Measurements from ENCODE around the gene MYLK.

MYLK gene

GRCh38 chr3:123795471-123796251, 88.5 kb downstream of the MYLK start:
- no peak for FAIRE-seq
- DNase-seq (ENCODE audit: low spot score): no peak

DNA sequence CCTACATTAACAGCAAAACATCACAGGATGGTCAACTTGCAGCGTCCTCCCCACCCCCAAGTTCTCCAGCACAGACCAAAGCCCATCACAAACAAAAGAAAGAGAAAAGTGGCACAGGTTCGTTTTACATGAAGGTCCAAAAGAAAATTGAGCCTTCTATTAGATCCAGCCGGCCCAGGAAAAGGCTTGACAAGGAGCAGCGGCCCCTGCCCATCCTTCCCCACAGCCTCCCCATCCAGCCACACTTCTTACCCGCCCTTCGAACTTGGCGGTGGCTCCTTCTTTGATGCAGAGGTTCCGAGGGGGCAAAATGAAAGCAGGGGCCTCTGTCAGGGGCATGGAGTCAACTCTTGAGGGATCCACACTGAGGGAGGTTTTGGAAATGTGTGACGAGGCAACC, 90.7 kb downstream of the MYLK start:
- no peak for FAIRE-seq

DNA sequence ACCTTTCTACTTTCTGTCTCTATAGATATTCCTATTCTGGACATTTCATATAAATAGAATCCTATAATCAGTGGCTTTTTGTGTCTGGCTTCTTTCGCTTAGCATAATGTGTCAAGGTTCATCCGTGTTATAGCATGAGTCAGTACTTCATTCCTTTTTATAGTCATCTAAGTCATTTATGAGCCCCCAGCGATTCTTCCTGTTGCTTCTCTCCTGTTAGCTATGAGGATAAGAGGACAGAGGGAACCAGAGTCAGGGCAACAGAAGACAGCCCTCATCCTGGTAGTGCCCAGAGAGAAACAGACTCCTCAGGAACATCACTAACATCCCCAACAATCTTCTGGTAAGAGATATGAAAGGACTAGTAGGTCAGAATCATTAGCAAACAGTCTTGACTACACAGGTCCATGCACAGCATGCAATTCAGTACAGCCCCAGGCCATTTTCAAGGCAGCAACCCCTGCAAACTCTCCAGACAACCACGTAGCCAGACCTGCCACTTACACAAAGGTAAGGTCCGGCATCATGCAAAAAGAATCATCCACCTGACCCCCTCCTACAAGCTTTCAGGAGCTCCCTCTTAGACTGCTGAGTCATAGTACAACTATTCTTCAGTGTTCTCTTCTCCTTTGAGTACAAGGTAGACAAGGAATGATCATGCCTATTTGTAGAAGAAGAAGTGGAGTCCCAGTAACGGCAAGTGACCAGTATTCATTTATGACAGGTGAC, 91.5 kb downstream of the MYLK start:
- FAIRE-seq (no peak), DNase-seq (ENCODE audit: low spot score) (peak; percentile 59)

More for the DNA sequence above, 90.7 kb downstream of the MYLK start:
- DNase-seq (ENCODE audit: low spot score): no peak

- FAIRE-seq: no peak
- DNase-seq (ENCODE audit: low spot score): no peak
Observed at GRCh38 chr3:123791898-123792297, 92.2 kb downstream of the MYLK start.

GRCh38 chr3:123791417-123791816, 92.7 kb downstream of the MYLK start:
- DNase-seq (ENCODE audit: low spot score): no peak
- FAIRE-seq: no peak

- FAIRE-seq (peak; percentile 20), DNase-seq (ENCODE audit: low spot score) (no peak)
Observed at GRCh38 chr3:123791073-123791370, 93.1 kb downstream of the MYLK start.

DNA sequence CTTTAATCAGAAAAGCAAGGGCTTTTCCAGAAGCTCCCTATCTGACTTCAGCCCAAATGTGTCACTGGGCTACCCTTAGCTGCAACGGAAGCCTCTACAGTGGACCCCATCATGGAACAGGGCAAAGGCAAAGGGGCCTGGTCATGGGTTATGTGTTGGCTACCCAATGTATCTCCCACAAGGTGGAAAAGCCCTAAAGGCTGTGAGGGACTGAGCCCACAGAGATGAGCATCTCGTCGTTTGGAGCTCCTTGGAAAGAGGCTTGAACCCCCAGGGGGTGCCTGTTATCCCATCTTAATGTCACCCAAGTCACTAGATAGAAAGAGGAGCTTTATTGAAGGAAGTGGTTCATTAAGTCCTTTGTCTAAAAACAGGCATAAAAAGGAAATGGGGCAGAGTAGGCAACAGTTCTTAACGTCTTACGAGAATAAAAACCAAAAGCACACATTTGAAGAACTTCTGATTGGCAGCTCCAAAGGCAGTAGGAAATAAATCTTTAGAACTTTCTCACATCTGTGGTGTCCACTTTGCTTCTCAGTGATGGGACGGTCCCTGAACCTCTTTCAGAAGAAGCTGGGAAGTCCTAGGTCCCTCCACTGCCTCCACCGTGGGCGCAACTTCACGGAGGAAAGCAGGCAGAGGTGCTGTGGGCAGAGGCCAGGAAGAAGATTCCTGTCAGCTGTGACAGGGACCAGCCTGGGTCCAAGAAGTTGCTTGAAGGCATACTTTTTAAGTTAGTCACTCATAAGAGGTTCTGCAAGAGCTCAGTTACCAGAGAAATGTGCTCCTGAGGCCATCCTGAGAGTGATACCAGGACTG, 93.7 kb downstream of the MYLK start:
- no peak for FAIRE-seq
- no peak for DNase-seq (ENCODE audit: low spot score)

DNA sequence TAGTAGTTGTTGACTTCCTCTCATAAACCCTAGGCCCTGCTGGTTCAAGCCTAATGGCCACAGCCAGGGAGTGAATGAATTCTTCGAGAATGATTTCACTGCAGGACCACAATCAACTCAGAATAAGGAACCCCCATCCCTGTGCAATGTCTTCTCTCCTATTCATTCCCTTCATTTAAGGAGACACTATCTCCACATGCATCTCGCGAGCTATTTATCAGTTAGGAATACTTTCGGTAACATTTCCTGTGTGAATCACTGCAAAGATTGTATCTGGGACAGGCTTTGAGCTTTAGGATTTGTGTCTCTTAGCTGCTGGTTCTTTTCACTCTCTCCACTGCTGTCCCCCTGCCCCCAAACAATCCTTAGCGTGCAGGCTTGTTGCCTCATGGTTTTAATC, 94.4 kb downstream of the MYLK start:
- FAIRE-seq: peak; percentile 17
- DNase-seq (ENCODE audit: low spot score): no peak

- DNase-seq (ENCODE audit: low spot score) (no peak), FAIRE-seq (no peak)
Observed at GRCh38 chr3:123789160-123789559, 95.0 kb downstream of the MYLK start.

- FAIRE-seq: peak; percentile 55
Observed at GRCh38 chr3:123788710-123789109, 95.4 kb downstream of the MYLK start.

GRCh38 chr3:123787133-123787532, 97.0 kb downstream of the MYLK start:
- peak; percentile 73 for FAIRE-seq

More at GRCh38 chr3:123788710-123789109, 95.4 kb downstream of the MYLK start:
- no peak for DNase-seq (ENCODE audit: low spot score)

GRCh38 chr3:123785602-123786001, 98.5 kb downstream of the MYLK start:
- DNase-seq (ENCODE audit: low spot score) (no peak), FAIRE-seq (peak; percentile 30)

More at GRCh38 chr3:123787133-123787532, 97.0 kb downstream of the MYLK start:
- DNase-seq (ENCODE audit: low spot score): no peak

- FAIRE-seq (no peak), DNase-seq (ENCODE audit: low spot score) (no peak)
Observed at GRCh38 chr3:123783811-123784210, 100.3 kb downstream of the MYLK start.

DNA sequence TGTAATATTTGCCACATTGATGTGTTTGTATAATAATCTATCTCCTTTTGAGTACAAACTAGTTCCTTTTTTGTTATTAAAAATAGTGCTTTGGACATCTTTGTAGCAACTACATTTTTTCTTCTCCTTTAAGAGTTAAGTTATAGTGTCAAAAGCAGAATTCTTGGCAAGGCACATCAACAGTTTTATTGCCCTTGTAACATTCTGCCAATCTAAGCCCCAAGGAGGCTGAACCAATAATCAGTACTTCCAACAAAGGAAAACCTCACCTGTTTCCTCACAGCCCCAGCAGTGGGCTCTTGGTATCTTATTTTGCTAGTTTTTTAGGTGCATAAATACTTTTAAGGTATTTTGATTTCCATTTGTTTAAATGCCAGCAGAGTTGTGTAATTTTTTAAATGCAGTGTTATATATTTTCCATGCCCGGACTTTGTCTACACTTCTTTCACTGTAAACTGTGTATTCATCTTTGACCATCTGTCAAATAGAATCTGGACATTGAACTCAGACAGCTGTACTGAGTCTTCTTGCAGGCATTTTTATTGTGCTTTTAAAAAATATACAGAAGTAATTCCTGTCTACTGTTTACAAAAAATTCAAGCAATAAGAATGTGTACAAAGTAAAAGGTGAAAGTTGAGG, 101.0 kb downstream of the MYLK start:
- DNase-seq (ENCODE audit: low spot score) (no peak), FAIRE-seq (no peak)

DNA sequence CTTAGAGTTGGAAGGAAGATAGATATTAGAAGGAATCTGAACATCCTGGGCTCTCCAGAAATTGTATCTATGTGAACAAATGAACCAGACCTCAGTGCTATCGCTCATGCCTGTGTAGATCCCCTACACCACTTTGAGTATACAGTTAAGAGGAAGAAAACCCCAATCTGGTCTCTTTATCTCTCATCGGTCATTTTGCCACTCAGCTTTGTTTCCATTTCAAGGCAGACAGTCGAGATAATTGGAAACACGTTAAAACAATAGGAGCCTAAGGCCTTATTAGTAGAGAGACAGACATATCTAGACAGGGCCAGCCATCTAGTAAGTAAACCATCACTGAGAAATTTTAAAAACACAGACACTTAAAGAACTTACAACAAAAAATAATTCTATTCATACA, 101.6 kb downstream of the MYLK start:
- DNase-seq (ENCODE audit: low spot score): no peak
- no peak for FAIRE-seq

GRCh38 chr3:123781571-123782275, 102.4 kb downstream of the MYLK start:
- no peak for FAIRE-seq
- DNase-seq (ENCODE audit: low spot score): no peak

DNA sequence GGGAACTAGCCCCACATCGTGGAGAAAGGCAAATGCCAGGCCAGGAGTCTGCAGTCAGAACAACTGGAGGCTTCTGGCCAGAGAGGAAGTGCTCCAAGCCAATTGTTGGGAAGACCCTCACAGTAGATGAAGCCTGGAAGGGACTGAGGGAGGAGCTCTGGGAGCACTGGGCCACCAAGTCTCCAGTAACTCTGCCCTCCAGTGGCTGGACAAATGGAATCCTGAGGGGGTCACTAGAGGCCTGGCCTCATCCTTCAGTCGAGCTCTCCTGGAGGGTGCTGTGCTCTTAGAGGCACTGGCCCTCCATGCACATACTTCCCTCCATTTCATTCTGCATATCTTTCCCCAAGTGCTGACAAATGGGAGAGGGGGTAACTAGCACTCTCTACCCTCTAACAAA, 103.0 kb downstream of the MYLK start:
- DNase-seq (ENCODE audit: low spot score) (no peak), FAIRE-seq (no peak)

GRCh38 chr3:123780656-123781055, 103.5 kb downstream of the MYLK start:
- FAIRE-seq (no peak), DNase-seq (ENCODE audit: low spot score) (no peak)

- DNase-seq (ENCODE audit: low spot score) (no peak), FAIRE-seq (no peak)
Observed at GRCh38 chr3:123779655-123780231, 104.4 kb downstream of the MYLK start.

DNA sequence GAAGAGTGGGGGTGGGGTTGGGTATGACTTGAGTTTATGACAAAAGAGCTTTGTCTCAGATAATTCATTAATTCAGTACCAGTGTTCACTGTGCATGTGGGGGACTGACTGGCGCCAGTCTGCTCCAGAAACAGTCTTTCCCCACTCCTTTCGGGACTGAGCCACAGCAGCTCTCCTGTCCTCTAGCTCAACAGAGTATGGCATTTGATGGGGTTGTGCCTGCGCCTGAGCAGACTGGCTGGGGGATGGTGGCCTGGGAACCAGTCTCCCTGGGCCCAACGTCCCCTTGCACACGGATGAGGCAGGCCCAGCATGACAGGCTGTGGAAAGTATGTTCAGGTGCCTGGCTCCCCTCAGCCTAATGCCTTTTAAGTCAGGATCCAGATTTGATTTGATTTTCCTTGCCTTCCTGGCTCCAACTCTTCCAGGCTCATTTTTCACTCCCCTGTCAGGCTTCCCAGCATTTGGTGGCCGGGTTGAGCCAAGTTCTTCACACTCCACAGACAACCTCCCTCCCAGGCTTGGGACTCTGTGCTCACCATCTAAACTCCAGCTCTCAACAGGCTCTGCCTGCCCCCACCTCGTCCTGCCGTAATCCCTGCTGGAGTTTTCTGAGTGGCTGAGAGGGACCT, 105.0 kb downstream of the MYLK start:
- FAIRE-seq (no peak), DNase-seq (ENCODE audit: low spot score) (no peak)
